ENCODE measurements around the gene KCNV2.

KCNV2 gene

DNA sequence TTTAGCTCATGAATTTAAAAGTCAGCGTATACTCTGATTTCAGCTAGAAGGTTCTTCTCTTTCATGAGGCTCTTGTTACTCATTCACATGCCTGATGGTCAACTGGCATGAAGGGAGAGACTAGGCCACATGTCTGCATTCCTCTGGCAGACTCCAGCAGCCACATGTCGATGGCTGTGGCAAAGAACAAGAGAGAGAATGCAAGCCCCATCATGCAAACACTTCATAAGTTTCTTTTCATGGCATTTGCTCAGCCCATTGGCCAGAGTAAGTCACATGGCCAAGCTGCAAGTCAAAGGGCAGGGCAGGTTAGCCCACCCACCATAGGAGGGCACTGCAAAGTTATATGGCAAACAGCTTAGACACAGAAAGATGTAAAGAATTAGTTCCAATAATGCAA, 5.4 kb downstream of the KCNV2 start:
- no peak for DNase-seq

DNA sequence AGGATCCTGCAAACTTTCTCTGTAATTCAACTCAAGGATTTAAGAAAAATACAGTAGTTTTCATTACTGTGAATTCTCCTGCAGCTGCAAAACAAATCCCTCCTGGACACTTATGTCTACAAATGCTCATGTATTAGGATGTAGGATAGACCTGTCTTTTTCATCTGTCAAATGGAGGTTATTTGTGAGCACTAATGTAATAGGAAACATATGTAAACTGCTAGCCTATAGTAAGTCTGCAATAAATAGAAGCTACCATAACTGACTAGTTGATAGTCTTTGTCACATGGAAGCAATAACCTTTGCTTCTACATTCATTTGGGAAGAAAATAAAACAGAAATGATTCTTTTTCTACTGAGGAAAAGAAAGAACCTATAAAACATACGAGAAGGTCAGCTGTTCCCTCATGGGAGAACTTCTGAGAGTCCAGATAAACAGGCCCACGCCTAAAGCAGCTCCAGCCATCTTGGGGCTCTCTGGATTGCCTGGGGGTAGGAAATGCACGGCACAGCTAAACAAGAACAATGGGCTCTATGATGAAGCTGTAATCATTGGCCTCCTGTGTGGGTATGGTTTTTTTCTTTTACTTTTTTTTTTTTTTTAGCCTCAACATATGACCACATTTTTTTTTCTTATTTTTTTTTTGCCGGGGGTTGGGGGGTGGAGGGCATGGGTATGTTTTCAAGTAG, 6.2 kb downstream of the KCNV2 start:
- DNase-seq: no peak

DNA sequence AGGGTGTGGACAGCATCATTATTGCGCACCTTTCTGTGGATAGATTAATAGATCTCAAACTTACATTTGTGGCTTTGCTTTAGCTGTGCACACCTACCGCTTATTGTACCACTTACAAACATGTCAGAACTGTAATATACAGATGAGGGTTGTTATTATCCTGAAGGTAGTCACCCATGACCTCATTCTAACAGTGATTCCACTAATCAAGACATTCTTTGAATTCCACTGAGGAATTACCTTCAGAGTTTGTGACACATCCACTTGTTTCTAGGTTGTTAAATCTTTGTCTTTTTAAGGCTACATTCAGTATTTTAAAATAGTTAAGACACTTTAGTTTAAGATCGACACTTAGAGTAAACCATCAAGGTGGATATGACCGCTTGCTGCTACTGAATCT, 7.8 kb downstream of the KCNV2 start:
- DNase-seq: no peak

DNA sequence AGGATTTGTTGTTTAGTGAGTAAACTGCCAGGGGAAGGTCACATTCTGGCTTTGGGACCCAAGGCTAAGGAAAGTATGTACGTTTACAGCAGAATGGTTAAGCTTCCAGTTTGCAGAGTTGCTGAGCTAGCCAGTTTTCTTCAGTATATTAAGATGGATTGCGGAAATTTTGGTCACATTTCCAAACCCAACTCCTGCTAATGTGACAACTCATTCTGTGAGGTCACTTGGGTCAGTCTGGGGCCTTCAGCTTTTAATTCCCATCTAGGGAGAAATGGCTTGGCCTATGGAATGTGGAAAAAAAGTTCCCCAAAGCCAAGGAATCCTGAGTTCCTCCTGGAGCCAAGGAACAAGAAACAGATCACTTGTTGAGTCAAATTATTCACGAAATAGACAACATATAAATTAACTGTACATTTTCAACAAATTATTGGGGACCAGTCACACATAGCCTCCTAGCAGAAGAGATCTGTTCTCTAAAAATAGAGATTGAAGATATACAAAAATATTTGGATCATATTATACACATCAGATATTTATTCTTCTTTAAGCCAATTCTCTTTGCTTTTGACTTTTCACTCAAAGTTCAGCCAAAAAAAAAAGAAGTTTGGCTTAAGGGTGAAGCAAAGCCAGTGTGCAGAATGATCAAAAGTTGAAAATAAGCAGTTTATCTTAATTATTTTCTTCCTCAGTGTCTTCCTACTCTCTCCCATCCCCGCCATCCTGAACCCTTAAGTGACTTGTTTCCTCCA, 8.8 kb downstream of the KCNV2 start:
- no peak for DNase-seq

DNA sequence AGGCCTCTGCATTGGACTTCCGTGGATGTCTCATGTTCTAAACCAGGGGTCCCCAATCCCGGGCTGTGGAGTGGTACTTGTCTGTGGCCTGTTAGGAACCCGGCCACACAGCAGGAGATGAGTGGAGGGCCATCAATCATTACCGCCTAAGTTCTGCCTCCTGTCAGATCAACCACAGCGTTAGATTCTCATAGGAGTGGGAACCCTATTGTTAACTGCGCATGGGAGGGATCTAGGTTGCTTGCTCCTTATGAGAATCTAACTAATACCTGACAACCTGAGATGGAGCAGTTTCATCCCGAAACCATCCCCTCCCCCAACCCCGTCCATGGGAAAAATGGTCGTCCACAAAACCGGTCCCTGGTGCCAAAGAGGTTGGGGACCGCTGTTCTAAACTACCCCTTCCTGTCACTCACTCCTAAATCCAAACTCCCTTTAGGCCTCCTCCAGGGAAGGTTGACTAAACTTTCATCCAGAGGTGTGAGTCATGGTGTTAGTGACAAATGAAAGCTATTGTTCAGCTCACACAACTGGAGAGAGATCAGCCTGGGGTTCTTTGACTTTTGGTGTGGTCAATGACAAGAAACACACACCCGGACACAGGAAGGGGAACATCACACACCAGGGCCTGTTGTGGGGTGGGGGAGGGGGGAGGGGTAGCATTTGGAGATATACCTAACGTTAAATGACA, 9.5 kb downstream of the KCNV2 start:
- DNase-seq: no peak

DNA sequence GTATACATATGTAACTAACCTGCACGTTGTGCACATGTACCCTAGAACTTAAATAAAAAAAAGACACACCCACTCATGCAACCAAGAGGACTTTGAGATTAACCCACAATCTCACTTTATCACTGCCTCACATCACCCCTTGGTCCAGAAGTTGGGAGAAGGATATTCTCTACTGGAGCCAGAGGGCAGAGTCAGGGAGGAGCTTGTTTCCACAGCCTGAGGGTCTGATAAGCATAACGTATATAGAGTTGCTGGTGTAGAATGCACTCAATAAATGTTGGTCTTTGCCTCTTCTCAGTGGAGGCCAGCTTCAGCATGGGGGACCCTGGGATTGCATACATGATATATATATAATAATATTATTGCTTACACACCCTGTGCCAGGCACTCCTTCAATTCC, 10.1 kb downstream of the KCNV2 start:
- DNase-seq: no peak

DNA sequence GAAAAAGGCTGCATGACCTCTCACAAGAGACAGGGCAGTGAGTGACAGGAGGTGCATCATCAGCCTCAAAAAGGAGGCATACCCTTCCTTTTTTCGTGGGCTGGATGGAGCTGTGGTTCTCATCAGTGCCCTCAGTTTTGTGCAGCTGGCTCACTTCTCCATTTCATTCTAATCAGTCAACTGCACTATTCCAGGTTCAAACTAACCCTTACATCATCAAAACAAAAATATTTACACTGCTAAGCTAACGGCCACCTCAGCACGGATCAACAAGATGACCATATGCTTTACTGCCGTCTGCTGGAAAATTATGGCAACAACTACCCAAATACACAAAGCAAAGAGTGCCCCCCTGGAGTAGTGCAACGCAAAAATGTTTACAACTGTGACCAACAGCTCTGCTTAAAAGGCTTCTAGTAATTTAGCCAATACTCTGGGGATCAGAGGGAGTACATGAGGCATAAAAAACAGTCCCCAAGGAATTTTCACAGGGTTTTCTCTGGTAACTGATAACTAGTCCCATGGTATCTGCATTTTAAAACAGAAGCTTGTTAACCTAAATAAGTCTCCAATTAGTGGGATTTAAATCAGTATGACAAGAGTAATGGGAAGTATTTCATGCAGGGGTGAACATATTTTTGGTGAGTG, 10.8 kb downstream of the KCNV2 start:
- DNase-seq: peak; percentile 51

DNA sequence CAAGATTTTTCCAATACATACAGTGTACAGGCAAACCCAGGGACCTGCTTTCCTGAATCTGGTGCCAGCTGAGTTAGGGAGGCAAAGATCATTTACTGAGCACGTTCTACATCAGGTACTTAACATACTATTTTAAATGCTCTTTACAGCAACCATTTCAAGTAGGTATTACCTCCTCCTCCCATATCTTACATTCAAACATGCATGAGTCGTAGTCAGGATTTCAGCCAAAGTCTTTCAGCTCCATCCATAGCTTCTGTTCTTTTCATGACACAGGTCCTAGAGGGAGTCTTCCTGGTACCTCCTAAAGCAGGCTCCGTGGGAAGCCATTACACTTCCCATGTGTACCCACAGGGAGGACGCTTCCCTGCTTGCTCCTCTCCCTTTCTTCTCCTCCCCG, 11.7 kb downstream of the KCNV2 start:
- no peak for DNase-seq

DNA sequence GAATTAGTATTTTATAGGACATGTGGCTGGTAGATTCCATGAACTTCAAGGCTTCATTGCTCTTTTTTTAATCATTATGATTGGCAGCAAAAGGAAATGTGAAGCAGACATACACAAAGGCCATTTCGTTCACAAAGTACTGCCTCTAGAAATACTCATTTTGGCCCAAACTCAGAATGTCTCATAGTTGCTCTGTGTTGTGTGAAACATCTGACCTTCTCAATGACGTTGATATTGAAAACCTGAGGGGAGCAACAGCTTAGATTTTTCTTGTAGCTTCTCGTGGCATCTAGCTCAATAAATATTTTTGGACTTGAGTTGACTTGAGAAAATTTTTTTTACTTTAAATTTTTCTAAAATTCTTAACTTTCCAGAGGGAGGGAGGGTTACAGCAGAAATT, 12.4 kb downstream of the KCNV2 start:
- DNase-seq: no peak

DNA sequence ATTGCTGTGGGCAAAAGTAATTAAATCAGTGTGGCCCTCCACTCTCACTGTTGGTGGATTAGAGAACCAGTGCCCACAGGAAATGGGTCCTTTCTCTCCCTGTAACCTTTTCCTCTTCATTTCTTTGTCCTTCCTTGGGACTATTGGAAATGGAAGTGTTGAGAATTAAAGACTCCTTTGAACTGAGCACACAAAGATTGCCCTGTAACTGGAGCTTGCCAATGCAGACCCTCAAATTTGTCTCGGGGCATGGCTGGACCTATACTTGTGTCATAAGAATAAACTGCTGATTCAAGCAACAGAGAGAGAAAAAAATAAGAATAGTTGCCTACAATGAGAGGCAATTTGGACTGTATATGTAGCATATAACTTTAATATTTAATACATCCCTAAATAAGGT, 13.7 kb downstream of the KCNV2 start:
- no peak for DNase-seq

DNA sequence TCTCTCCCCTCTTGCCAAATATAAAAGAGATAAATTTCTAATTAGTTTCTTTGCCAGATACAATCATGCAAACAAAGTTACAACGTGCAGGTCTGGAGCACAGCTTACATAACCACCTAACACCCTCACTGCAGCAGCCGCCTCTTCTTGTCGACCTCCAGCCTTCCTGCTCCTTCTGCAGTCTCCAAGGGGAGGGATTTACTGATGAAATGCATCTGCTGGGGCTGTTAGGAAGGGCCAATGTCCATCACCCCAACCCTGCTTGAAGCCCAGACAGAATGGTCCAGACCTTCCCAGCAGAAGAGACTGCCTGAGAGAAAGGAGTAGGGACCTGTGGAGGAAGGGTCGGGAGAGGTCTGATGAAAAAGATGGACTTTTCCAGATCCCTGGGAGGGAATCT, 15.2 kb downstream of the KCNV2 start:
- DNase-seq: no peak

DNA sequence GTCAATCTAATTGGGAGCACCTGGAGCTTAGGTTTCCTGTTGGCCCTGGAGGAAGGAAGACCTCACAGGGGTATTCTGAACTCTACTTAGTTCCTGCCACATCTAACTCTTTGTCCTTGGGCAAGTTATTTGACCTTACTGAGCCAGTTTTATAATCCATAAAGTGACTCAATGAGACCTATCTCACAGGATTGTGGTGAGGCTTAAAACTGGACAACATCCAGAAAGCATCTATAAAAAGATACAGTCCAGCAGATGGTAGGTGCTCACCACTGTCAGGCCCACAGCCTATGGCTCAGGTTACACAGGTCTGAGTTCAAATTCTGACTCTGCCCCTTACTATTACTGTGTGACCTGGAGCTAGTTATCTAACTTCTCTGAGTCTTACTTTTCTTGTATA, 23.3 kb downstream of the KCNV2 start:
- no peak for DNase-seq

DNA sequence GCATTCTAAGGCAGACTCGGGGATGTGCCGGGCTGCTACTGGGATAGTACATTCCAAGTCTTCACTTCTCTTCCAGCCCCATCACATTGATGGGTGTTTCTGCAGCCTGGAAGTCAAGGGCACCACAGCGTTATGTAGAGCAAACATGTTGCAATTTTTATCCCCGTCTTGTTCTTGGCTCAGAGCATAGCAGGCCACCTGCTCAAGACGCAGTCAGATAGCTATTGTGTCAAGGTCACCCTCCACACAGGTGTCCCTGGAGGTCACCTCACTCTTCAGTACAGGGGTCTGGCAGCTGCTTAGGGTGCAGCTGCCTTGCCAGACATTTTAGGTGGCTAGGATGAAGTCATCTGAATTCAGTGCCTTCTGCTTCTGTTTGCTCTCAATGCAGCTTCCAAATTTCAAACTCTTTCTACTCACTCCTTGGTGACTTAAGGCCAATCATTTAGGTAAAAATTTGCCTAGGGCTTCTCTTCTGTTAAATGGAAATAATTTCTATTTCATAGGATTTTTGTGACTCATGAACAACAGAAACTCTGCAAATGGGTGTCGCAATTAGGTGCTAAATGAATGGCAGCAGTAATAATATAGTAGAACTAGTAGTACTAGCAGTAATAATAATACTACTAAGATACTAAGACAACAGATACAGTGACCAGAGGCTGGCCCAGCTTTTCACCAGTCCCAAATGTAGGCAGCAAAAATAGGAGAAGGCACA, 24.3 kb downstream of the KCNV2 start:
- no peak for DNase-seq

DNA sequence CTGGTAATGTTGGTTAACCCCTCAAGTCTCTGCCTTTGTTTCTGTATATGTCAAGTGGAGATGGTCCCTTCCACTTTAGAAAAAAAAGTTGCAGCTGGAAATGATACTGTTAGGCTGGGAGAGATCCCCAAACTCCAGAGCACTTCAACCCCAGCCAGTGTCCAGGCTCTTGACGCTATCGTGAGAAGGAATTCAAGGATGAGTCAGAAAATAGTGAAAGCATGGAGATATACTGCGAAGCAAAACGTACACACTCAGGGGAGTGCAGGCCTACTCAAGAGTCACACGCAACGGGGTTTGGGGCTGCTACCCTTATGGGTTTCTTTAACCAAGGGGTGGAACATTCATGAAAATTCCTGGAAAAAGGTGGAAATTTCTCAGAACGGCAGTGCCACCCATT, 24.9 kb downstream of the KCNV2 start:
- DNase-seq: no peak

DNA sequence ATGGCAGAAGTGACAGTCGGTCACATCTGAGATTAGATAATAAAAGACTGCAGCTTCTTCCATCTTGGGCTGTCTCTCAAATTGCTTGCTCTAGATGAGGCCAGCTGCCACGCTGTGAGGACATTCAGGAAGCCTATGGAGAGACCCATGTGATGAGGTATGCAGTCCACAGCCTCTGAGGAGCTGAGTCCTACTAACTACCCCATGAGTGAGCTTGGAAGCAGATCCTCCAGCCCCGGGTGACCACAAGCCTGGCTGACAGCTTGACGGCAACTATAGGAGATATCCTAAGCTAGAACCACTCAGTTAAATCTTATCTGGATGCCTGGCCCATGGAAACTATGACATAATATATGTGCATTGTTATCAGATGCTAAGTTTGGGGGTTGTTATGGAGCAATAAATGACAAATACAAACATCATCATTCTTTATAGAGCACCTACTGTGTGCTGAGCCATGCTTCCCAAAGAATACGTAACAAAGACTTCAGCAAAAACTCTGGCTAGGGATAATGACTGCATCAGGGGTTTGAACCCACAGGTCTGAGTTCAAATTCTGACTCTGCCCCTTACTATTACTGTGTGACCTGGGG, 26.7 kb downstream of the KCNV2 start:
- DNase-seq: no peak

DNA sequence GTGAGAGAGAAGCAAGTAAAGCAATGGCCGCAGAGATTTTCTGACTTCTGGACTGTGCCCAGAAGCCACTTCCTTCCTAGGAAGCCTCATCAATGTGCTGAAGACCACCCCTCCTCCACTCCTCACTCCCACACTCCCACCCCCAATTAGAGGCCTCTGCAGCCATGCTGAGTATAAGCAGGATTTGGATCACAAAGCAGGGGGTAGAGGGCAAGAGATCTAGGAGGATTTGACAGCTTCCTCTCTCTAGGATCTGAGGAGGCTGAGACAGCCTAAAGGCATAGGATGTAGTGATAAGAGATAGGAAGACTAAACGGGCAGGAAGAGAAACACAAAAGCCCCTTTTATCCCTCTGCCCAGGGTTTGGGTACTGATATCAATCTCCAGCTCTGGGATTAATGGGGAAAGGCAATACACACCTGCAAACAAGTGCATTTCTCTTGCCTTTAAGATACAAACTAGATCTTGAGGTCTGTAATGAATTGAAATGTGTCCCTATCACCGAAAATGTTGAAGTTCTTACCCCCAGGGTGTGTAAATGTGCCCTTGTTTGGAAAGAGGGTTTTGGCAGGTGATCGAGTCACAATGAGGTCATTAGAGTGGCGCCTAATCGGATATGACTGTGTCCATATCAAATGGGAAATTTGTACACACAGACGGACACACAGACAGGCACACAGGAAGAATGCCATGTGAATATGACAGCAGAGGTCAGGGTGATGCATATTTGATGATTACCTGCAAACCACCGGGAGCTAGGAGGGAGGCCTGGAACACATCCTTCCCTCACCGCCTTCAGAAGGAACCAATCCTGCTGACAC, 28.5 kb downstream of the KCNV2 start:
- DNase-seq: no peak

DNA sequence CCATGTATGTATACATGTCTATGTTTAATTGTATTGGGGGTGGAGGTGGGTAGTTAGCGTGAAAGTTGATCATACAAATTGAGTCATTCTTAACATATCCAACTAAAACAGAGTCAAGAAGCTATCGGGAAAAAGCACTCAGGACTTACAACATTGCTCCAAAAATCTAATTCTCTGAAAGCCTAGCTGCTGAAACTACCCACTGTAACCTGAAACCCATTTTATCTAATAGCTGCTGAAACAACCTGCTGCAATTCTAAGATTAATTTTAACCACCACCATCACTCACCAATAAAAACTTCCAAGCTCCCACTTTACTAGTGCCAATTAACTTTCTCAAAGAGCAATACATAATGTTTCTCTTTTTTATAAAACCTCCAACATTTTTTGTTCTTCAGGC, 32.2 kb downstream of the KCNV2 start:
- no peak for DNase-seq

DNA sequence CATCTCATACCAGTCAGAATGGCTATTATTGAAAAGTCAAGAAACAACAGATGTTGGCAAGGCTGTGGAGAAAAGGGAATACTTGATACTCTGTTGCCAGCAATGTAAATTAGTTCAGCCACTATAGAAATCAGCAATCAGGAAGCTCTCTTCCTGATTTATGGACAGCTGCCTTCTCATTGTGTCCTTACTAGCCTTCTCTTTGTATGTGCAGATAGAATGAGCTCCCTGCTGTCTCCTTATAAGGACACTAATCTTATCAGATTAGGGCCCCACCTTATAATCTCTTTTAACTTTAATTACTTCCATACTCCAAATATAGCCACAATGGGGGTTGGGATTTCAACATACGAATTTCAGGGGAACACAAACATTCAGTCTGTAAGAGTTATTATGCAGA, 38.0 kb downstream of the KCNV2 start:
- DNase-seq: no peak

DNA sequence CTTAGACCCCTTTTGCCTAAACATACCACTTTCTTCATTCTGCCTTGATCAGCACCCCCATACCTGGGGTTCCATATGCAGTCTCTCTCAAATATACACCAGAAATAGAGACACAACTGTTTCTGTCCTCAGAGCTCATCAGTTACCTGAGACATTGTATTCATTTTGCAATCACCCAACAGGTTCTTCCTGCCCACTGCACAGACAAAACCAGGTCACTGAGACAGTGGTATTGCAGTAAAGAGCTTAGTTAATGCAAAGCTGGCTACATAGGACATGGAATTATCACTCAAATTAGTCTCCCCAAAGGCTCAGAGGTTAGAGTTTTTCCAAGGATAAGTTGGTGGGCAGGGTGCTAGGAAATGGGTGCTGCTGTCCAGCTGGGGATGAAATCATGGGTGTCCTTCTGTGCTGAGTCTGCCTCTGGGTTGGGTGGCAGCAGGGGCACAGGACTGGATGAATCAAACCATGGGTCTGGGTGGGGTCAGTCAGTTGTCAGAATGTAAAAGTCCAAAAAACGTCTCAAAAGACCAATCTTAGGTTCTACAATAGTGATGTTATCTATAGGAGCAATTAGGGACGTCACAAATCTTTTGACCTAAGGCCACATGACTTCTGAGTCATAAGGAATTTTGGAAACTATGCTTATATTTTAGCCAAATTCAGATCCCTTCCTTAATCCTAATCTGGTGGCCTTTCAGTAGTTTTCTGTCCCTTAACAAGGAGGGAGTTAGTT, 41.0 kb downstream of the KCNV2 start:
- DNase-seq: no peak

DNA sequence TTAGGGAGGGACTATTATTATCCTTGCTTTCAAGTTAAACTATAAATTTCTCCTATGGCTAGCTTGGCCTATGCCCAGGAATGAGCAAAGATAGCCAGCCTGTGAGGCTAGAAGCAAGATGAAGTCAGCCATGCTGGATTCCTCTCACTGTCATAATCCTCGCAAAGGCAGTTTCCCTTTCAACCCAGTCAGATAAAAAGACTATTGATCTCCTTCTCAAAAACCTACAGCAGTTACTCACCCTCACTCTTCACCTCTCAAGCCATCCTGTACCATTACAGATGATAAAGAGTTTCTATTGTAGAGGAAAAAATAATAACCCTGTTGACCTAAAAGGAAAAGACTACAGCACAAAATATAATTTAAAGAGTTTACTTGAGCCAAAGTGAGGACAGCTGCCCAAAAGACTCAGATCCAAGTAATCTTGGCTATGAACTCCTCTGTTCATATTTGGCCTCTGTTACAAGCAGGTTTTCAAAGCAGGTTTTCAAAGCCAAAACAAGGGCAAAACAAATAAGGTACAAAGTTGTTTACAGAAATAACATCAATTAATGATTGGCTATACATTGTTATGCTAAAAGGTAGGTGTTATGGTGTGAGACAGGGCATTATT, 41.7 kb downstream of the KCNV2 start:
- no peak for DNase-seq

DNA sequence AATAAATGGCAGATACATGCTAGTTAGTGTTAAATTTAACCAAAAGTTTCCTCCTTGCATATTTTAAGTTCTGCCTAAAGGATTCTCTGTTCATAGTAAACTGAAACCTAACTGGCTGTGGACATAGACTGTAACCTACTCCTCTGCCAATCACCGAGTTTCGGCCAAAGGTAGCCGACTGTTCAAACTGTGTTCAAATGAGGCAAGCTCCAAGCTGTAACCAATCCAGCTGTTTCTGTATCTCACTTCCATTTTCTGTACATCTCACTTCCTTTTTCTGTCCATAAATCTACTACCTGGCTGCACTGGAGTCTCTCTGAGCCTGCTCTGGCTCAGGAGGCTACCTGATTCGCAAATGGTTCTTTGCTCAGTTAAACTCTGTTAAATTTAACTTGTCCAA, 44.1 kb downstream of the KCNV2 start:
- no peak for DNase-seq
